GM19023 (cell line): ENCODE results near the gene TTK.
"Not testable (repeated sequence)": the region's sequence is repeated elsewhere in the genome, so short reads cannot be mapped to it uniquely, and the experiment has no call there.

Experiments
- ATAC-seq: cut with Tn5 transposase; IDR thresholded peaks from one replicate; pipeline ENCODE4 v1.9.1; 2021; ENCODE audit warnings: mild to moderate bottlenecking, moderate library complexity; ENCODE audit not compliant: unreplicated experiment

The TTK gene

GRCh38 chr6:80021131-80021530 is 16.7 kb downstream of the TTK start:
- ATAC-seq, result no peak

- ATAC-seq, result no peak
These were observed 17.1 kb downstream of the TTK start for GRCh38 chr6:80021591-80021990.

GRCh38 chr6:80022803-80023202 is 18.4 kb downstream of the TTK start:
- no peak for ATAC-seq

- ATAC-seq, result no peak
These were observed 24.1 kb downstream of the TTK start for GRCh38 chr6:80028589-80028988.

GRCh38 chr6:80029470-80029869 is 25.0 kb downstream of the TTK start:
- ATAC-seq, result peak; percentile 86

- ATAC-seq, result not testable (repeated sequence)
These were observed 43.8 kb downstream of the TTK start for GRCh38 chr6:80048220-80048619.

- ATAC-seq, result no peak
These were observed 56.3 kb downstream of the TTK start for GRCh38 chr6:80060774-80061173.

- ATAC-seq, result not testable (repeated sequence)
These were observed 63.7 kb downstream of the TTK start for GRCh38 chr6:80068146-80068545.

GRCh38 chr6:80070431-80070830 is 66.0 kb downstream of the TTK start:
- not testable (repeated sequence) for ATAC-seq

- no peak for ATAC-seq
These were observed 72.6 kb downstream of the TTK start for GRCh38 chr6:80077067-80077466.

- no peak for ATAC-seq
These were observed 84.2 kb downstream of the TTK start for GRCh38 chr6:80088637-80089036.

- ATAC-seq, result no peak
These were observed 87.1 kb downstream of the TTK start for GRCh38 chr6:80091506-80091905.
